GM23338 (cell line): Measurements from ENCODE around the gene CYP2D6.
"Not testable (repeated sequence)": the region's sequence is repeated elsewhere in the genome, so short reads cannot be mapped to it uniquely, and the experiment has no call there.

Source experiments
- CREB1 ChIP-seq: fragments of 250-450 bp; sonication (Bioruptor Pico); IDR thresholded peaks from 2 replicates; pipeline ENCODE4 v1.5.0; 2020; ENCODE audit warnings: low read depth, mild to moderate bottlenecking, moderate library complexity
- EZH2 ChIP-seq: fragments of 200-600 bp; sonication (generic); IDR thresholded peaks from one replicate; pipeline ENCODE4 v1.8.0; 2017; ENCODE audit warnings: antibody characterized with exemption, mild to moderate bottlenecking, low read depth; ENCODE audit not compliant: unreplicated experiment
- EZH2phosphoT487 ChIP-seq: fragments of 200-600 bp; sonication (generic); IDR thresholded peaks from one replicate; pipeline ENCODE4 v1.8.1; 2018; ENCODE audit warnings: antibody characterized with exemption; ENCODE audit not compliant: unreplicated experiment
- JUNB ChIP-seq: IDR thresholded peaks from one replicate; pipeline ENCODE4 v1.6.1; 2016; ENCODE audit warnings: antibody characterized with exemption; ENCODE audit not compliant: unreplicated experiment
- NANOG ChIP-seq: IDR thresholded peaks from 2 replicates; pipeline ENCODE4 v1.6.1; 2016; ENCODE audit warnings: antibody characterized with exemption, borderline replicate concordance
- POLR2AphosphoS5 ChIP-seq: IDR thresholded peaks from 2 replicates; pipeline ENCODE4 v1.6.1; 2016; ENCODE audit warnings: antibody characterized with exemption, low read depth
- STAT1 ChIP-seq: IDR thresholded peaks from one replicate; pipeline ENCODE4 v1.6.1; 2016; ENCODE audit warnings: antibody characterized with exemption; ENCODE audit not compliant: unreplicated experiment
- ZNF114 ChIP-seq: fragments of 250-450 bp; sonication (Bioruptor Pico); IDR thresholded peaks from 2 replicates; pipeline ENCODE4 v1.5.0; 2020; ENCODE audit warnings: mild to moderate bottlenecking, moderate library complexity
- ZNF331 ChIP-seq: fragments of 250-450 bp; sonication (Bioruptor Pico); IDR thresholded peaks from 2 replicates; pipeline ENCODE4 v1.5.0; 2020; ENCODE audit warnings: low read depth, mild to moderate bottlenecking, moderate library complexity
- TF ChIP-seq, protein P1 (sequence below), 2 experiments: fragments of 200-600 bp in 1 of 2; sonication (generic) in 1 of 2; conservative IDR thresholded peaks; 2 replicates each; pipeline versions ENCODE4 v1.5.1 to v1.6.1; 2016 to 2017; ENCODE audit warnings: antibody characterized with exemption in 2 of 2, low read depth in 2 of 2, mild to moderate bottlenecking in 2 of 2, moderate library complexity in 1 of 2
- TF ChIP-seq, protein P2 (sequence below): IDR thresholded peaks from one replicate; pipeline ENCODE4 v1.6.1; 2018; ENCODE audit warnings: antibody characterized with exemption; ENCODE audit not compliant: unreplicated experiment
- TF ChIP-seq, protein P3 (sequence below): IDR thresholded peaks from 2 replicates; pipeline ENCODE4 v1.6.1; 2016; ENCODE audit warnings: antibody characterized with exemption
- TF ChIP-seq, protein P4 (sequence below): fragments of 250-450 bp; sonication (Bioruptor Pico); IDR thresholded peaks from 2 replicates; pipeline ENCODE4 v1.5.0; 2020; ENCODE audit warnings: mild to moderate bottlenecking, moderate library complexity

DNA sequence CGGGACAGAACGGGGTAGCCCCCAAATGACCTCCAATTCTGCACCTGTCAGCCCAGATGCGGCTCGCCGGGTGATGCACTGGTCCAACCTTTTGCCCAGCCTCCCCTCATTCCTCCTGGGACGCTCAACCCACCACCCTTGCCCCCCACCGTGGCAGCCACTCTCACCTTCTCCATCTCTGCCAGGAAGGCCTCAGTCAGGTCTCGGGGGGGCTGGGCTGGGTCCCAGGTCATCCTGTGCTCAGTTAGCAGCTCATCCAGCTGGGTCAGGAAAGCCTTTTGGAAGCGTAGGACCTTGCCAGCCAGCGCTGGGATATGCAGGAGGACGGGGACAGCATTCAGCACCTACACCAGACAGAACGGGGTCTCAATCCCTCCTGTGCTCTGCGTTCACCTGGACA is 2.6 kb downstream of the CYP2D6 start:
- TF ChIP-seq EZH2phosphoT487; JUNB; CREB1 (CRISPR knock-in tag); EZH2; POLR2AphosphoS5; ZNF114 (CRISPR knock-in tag); STAT1; NANOG; ZNF331: not testable (repeated sequence)
- TF ChIP-seq, protein P1, sequence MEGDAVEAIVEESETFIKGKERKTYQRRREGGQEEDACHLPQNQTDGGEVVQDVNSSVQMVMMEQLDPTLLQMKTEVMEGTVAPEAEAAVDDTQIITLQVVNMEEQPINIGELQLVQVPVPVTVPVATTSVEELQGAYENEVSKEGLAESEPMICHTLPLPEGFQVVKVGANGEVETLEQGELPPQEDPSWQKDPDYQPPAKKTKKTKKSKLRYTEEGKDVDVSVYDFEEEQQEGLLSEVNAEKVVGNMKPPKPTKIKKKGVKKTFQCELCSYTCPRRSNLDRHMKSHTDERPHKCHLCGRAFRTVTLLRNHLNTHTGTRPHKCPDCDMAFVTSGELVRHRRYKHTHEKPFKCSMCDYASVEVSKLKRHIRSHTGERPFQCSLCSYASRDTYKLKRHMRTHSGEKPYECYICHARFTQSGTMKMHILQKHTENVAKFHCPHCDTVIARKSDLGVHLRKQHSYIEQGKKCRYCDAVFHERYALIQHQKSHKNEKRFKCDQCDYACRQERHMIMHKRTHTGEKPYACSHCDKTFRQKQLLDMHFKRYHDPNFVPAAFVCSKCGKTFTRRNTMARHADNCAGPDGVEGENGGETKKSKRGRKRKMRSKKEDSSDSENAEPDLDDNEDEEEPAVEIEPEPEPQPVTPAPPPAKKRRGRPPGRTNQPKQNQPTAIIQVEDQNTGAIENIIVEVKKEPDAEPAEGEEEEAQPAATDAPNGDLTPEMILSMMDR (conservative IDR thresholded peaks at IDR 0.05; ENCODE audit: low read depth in 2 of 2) = not testable (repeated sequence)
- TF ChIP-seq, protein P2, sequence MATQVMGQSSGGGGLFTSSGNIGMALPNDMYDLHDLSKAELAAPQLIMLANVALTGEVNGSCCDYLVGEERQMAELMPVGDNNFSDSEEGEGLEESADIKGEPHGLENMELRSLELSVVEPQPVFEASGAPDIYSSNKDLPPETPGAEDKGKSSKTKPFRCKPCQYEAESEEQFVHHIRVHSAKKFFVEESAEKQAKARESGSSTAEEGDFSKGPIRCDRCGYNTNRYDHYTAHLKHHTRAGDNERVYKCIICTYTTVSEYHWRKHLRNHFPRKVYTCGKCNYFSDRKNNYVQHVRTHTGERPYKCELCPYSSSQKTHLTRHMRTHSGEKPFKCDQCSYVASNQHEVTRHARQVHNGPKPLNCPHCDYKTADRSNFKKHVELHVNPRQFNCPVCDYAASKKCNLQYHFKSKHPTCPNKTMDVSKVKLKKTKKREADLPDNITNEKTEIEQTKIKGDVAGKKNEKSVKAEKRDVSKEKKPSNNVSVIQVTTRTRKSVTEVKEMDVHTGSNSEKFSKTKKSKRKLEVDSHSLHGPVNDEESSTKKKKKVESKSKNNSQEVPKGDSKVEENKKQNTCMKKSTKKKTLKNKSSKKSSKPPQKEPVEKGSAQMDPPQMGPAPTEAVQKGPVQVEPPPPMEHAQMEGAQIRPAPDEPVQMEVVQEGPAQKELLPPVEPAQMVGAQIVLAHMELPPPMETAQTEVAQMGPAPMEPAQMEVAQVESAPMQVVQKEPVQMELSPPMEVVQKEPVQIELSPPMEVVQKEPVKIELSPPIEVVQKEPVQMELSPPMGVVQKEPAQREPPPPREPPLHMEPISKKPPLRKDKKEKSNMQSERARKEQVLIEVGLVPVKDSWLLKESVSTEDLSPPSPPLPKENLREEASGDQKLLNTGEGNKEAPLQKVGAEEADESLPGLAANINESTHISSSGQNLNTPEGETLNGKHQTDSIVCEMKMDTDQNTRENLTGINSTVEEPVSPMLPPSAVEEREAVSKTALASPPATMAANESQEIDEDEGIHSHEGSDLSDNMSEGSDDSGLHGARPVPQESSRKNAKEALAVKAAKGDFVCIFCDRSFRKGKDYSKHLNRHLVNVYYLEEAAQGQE = not testable (repeated sequence)
- TF ChIP-seq, protein P3, sequence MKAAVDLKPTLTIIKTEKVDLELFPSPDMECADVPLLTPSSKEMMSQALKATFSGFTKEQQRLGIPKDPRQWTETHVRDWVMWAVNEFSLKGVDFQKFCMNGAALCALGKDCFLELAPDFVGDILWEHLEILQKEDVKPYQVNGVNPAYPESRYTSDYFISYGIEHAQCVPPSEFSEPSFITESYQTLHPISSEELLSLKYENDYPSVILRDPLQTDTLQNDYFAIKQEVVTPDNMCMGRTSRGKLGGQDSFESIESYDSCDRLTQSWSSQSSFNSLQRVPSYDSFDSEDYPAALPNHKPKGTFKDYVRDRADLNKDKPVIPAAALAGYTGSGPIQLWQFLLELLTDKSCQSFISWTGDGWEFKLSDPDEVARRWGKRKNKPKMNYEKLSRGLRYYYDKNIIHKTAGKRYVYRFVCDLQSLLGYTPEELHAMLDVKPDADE = not testable (repeated sequence)
- TF ChIP-seq, protein P4, sequence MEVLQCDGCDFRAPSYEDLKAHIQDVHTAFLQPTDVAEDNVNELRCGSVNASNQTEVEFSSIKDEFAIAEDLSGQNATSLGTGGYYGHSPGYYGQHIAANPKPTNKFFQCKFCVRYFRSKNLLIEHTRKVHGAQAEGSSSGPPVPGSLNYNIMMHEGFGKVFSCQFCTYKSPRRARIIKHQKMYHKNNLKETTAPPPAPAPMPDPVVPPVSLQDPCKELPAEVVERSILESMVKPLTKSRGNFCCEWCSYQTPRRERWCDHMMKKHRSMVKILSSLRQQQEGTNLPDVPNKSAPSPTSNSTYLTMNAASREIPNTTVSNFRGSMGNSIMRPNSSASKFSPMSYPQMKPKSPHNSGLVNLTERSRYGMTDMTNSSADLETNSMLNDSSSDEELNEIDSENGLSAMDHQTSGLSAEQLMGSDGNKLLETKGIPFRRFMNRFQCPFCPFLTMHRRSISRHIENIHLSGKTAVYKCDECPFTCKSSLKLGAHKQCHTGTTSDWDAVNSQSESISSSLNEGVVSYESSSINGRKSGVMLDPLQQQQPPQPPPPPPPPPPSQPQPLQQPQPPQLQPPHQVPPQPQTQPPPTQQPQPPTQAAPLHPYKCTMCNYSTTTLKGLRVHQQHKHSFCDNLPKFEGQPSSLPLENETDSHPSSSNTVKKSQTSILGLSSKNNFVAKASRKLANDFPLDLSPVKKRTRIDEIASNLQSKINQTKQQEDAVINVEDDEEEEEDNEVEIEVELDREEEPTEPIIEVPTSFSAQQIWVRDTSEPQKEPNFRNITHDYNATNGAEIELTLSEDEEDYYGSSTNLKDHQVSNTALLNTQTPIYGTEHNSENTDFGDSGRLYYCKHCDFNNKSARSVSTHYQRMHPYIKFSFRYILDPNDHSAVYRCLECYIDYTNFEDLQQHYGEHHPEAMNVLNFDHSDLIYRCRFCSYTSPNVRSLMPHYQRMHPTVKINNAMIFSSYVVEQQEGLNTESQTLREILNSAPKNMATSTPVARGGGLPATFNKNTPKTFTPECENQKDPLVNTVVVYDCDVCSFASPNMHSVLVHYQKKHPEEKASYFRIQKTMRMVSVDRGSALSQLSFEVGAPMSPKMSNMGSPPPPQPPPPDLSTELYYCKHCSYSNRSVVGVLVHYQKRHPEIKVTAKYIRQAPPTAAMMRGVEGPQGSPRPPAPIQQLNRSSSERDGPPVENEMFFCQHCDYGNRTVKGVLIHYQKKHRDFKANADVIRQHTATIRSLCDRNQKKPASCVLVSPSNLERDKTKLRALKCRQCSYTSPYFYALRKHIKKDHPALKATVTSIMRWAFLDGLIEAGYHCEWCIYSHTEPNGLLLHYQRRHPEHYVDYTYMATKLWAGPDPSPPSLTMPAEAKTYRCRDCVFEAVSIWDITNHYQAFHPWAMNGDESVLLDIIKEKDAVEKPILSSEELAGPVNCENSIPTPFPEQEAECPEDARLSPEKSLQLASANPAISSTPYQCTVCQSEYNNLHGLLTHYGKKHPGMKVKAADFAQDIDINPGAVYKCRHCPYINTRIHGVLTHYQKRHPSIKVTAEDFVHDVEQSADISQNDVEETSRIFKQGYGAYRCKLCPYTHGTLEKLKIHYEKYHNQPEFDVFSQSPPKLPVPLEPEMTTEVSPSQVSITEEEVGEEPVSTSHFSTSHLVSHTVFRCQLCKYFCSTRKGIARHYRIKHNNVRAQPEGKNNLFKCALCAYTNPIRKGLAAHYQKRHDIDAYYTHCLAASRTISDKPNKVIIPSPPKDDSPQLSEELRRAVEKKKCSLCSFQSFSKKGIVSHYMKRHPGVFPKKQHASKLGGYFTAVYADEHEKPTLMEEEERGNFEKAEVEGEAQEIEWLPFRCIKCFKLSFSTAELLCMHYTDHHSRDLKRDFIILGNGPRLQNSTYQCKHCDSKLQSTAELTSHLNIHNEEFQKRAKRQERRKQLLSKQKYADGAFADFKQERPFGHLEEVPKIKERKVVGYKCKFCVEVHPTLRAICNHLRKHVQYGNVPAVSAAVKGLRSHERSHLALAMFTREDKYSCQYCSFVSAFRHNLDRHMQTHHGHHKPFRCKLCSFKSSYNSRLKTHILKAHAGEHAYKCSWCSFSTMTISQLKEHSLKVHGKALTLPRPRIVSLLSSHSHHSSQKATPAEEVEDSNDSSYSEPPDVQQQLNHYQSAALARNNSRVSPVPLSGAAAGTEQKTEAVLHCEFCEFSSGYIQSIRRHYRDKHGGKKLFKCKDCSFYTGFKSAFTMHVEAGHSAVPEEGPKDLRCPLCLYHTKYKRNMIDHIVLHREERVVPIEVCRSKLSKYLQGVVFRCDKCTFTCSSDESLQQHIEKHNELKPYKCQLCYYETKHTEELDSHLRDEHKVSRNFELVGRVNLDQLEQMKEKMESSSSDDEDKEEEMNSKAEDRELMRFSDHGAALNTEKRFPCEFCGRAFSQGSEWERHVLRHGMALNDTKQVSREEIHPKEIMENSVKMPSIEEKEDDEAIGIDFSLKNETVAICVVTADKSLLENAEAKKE (CRISPR knock-in tag) = not testable (repeated sequence)
